ENCODE results near the gene MCUB.

MCUB gene

GRCh38 chr4:109627361-109627760 lies 67.3 kb downstream of the MCUB start:
- in situ Hi-C loops (cut with MboI; ENCODE audit: low sequenced_read_pairs) = no loop called here

- in situ Hi-C loops (cut with MboI; ENCODE audit: low sequenced_read_pairs) = no loop called here
These were observed 69.7 kb downstream of the MCUB start for GRCh38 chr4:109629775-109630174.

GRCh38 chr4:109631532-109632108 lies 71.6 kb downstream of the MCUB start:
- in situ Hi-C loops (cut with MboI; ENCODE audit: low sequenced_read_pairs) = no loop called here

GRCh38 chr4:109640644-109641043 lies 80.6 kb downstream of the MCUB start:
- in situ Hi-C loops (cut with MboI; ENCODE audit: low sequenced_read_pairs) = no loop called here

- in situ Hi-C loops (cut with MboI; ENCODE audit: low sequenced_read_pairs) = no loop called here
These were observed 86.0 kb downstream of the MCUB start for GRCh38 chr4:109645874-109646710.

GRCh38 chr4:109648266-109648996 lies 88.4 kb downstream of the MCUB start:
- in situ Hi-C loops (cut with MboI; ENCODE audit: low sequenced_read_pairs) = no loop called here

- in situ Hi-C loops (cut with MboI; ENCODE audit: low sequenced_read_pairs) = no loop called here
These were observed 89.0 kb downstream of the MCUB start for GRCh38 chr4:109648997-109649575.

- in situ Hi-C loops (cut with MboI; ENCODE audit: low sequenced_read_pairs) = no loop called here
These were observed 89.8 kb downstream of the MCUB start for GRCh38 chr4:109649872-109650271.

- in situ Hi-C loops (cut with MboI; ENCODE audit: low sequenced_read_pairs) = no loop called here
These were observed 95.3 kb downstream of the MCUB start for GRCh38 chr4:109655396-109655795.

GRCh38 chr4:109657854-109658418 lies 97.9 kb downstream of the MCUB start:
- in situ Hi-C loops (cut with MboI; ENCODE audit: low sequenced_read_pairs) = no loop called here

GRCh38 chr4:109658871-109659410 lies 98.9 kb downstream of the MCUB start:
- in situ Hi-C loops (cut with MboI; ENCODE audit: low sequenced_read_pairs) = no loop called here

- in situ Hi-C loops (cut with MboI; ENCODE audit: low sequenced_read_pairs) = no loop called here
These were observed 102.1 kb downstream of the MCUB start for GRCh38 chr4:109662116-109662515.

- in situ Hi-C loops (cut with MboI; ENCODE audit: low sequenced_read_pairs) = no loop called here
These were observed 102.7 kb downstream of the MCUB start for GRCh38 chr4:109662771-109663170.

GRCh38 chr4:109665783-109666485 lies 105.9 kb downstream of the MCUB start:
- in situ Hi-C loops (cut with MboI; ENCODE audit: low sequenced_read_pairs) = no loop called here

GRCh38 chr4:109671350-109671749 lies 111.3 kb downstream of the MCUB start:
- in situ Hi-C loops (cut with MboI; ENCODE audit: low sequenced_read_pairs) = no loop called here

- in situ Hi-C loops (cut with MboI; ENCODE audit: low sequenced_read_pairs) = no loop called here
These were observed 112.3 kb downstream of the MCUB start for GRCh38 chr4:109672169-109672930.

GRCh38 chr4:109673303-109673702 lies 113.3 kb downstream of the MCUB start:
- in situ Hi-C loops (cut with MboI; ENCODE audit: low sequenced_read_pairs) = no loop called here

GRCh38 chr4:109675181-109675580 lies 115.1 kb downstream of the MCUB start:
- in situ Hi-C loops (cut with MboI; ENCODE audit: low sequenced_read_pairs) = no loop called here

- in situ Hi-C loops (cut with MboI; ENCODE audit: low sequenced_read_pairs) = no loop called here
These were observed 115.8 kb downstream of the MCUB start for GRCh38 chr4:109675843-109676242.

GRCh38 chr4:109676886-109677285 lies 116.8 kb downstream of the MCUB start:
- in situ Hi-C loops (cut with MboI; ENCODE audit: low sequenced_read_pairs) = no loop called here
